AG04449 (cell line): Measurements from ENCODE around the gene OSR1.

ENCODE experiments used
- CTCF ChIA-PET: fragments of 350-600 bp; formaldehyde crosslinking; extraction: SDS; loops from one replicate; lab custom pipeline; 2021; ENCODE audit warnings: antibody characterized with exemption; lab: Yijun Ruan, JAX
- POLR2A ChIA-PET: fragments of 400-600, 350-600 bp; formaldehyde crosslinking; extraction: SDS; loops from one replicate; lab custom pipeline; 2020; ENCODE audit warnings: antibody characterized with exemption, inconsistent platforms; lab: Yijun Ruan, JAX
- DNase-seq: peaks from one replicate; pipeline ENCODE4 v3.0.0-alpha.2; 2010; ENCODE audit warnings: low read depth, low spot score
- H3K4me3 ChIP-seq: 2 replicates; pipeline ENCODE4 v1.5.1; 2011; ENCODE audit warnings: low read depth, mild to moderate bottlenecking, control low read depth, low read length
- TF ChIP-seq, protein P1 (sequence below): IDR thresholded peaks from one replicate; pipeline ENCODE4 v1.5.1; 2011; ENCODE audit warnings: mild to moderate bottlenecking, moderate library complexity, low read length, control low read depth, inconsistent platforms; ENCODE audit not compliant: insufficient read depth; ENCODE audit errors: missing control alignments

The OSR1 gene

DNA sequence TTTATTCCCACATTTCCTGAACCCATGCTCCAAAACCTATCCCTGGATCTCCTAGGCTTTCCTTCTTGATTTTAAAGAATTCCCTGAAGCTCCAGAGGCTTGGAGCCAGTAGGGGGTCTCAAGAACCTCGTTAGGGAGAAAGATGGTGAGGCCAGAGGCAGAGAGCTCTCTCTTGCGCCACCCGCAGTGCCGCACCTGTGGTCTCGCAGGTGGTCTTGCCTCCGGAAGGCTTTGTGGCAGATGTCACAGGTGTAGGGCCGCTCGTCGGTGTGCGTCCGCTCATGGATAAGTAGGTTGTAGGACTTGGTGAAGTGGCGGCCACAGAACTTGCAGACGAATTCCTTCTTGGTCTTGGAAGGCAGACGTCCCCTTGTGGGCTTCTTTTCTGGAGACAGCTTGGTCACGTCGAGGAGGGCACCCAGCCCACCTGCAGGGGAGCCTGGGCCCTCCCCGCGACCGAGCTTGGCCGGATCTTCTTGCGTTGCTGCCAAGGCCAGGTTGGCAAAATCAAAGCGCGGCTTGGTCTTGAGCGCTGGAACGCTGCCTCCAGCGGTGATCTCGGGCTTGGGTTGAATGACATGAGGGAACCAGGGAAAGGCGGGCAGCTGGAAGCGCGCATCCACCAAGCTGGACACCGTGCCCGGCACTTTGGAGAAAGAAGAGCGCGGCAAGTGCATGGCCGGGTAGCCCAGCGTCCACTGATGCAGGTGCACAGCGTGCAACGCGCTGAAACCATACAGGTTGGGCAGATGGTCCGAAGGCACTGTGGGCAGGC lies 5.3 kb downstream of the OSR1 start:
- TF ChIP-seq, protein P1, sequence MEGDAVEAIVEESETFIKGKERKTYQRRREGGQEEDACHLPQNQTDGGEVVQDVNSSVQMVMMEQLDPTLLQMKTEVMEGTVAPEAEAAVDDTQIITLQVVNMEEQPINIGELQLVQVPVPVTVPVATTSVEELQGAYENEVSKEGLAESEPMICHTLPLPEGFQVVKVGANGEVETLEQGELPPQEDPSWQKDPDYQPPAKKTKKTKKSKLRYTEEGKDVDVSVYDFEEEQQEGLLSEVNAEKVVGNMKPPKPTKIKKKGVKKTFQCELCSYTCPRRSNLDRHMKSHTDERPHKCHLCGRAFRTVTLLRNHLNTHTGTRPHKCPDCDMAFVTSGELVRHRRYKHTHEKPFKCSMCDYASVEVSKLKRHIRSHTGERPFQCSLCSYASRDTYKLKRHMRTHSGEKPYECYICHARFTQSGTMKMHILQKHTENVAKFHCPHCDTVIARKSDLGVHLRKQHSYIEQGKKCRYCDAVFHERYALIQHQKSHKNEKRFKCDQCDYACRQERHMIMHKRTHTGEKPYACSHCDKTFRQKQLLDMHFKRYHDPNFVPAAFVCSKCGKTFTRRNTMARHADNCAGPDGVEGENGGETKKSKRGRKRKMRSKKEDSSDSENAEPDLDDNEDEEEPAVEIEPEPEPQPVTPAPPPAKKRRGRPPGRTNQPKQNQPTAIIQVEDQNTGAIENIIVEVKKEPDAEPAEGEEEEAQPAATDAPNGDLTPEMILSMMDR, result no peak
- POLR2A ChIA-PET, result no interaction called here
- CTCF ChIA-PET, result no interaction called here
- DNase-seq, result no peak
- H3K4me3 ChIP-seq, result no peak overlapping the region

DNA sequence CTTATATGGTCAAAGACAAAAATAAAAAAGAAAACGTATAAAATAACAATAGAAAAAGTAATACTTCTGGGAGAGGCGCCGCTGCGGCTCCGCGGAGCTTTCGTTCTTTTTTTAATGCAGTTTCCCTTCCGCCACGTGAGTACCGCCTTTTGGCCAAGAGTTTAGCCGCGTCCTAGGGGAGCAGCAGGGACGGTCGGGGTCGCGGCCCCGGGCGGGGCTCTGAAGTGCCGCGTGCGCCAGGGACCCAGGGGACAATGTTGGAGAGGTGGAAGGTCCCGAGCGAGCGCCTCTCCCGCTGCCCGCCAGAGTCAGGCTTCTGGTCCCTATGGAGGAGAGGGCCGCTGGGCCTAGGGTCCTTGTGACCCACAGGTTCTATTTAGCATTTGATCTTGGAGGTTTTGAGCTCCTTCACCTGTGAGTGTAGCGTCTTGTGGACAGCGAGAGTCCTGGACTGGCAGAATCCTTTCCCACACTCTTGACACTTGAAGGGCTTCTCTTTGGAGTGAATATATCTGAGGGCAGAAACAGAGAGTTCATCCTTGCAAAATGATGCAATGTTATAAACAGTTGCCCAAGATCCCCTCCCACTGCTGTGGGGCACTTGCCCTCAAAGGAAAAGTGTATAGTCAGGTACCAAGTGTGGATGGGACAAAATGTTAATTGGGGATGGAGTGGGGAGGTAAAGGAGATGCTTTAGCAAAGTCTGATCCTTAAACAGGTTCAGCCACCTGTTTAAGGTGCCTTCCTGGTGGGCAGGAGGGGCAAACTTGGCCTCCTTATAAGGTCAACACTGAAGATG lies 6.3 kb downstream of the OSR1 start:
- TF ChIP-seq, protein P1, result no peak
- no peak for DNase-seq
- H3K4me3 ChIP-seq, result no peak overlapping the region
- POLR2A ChIA-PET, result no interaction called here
- CTCF ChIA-PET, result no interaction called here

DNA sequence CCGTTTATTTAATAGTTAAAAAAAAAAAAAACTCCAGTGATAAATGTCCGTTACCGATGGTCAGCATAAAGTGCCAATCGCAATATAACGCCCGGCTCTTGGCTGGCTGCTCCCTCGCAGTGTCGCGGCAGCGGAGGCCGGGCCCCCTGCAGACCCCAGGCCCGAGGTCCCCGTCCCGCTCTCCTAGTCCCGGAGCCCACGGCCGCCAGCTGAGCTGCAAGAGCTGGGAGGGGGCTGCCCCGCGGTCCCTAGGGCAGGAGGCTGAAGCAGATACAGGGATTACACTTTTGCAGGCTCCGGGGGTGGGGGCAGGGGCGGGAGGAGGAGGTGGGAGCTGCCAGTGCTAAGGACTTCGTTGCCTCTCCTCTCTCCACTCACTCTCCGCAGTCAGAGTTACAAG lies 6.9 kb downstream of the OSR1 start:
- H3K4me3 ChIP-seq, result no peak overlapping the region
- TF ChIP-seq, protein P1, result no peak
- ChIA-PET CTCF (no interaction called here), POLR2A (no interaction called here)
- DNase-seq, result no peak

DNA sequence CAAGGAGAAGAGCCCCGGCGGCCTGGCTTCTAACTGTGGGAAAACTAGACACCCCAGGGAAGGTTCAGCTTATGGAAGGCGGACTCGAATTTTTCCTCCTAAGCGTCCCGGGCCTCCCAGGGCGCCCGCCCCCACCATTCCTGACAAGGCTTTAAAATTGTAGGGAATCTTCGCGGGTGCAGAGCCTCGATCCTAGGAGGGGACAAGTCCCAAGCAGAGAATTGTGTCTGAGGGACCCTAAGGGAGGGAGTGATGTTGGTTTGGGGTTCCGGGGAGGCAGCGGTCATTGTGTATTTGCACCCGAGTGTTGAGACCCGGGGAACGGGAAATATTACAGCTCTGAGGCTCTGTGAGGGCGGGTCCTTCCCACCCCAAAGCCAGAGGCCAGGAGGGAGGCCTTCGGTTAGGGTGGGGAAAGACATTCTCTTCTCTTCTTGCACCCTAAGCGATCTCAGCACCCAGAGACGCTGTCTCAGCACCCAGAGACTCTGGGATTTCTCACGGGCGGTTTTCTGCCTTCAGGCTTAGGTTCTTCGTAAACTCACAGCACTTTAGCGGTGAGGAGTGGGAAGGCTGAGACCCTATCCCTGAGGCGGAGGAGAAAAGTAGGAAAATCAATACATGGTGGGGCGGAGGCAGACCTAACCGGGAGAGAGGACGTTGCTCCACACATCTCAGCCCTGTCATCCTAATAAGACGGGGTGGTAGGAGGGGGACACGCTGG lies 7.6 kb downstream of the OSR1 start:
- POLR2A ChIA-PET, result no interaction called here
- DNase-seq, result no peak
- CTCF ChIA-PET, result interaction anchor here (0.7 to 1.2 kb wide), 2 partner anchors 9 to 153 kb away, joined by 3 to 5 read pairs; no protein-coding TSS in a partner anchor
- TF ChIP-seq, protein P1, result no peak
- no peak overlapping the region for H3K4me3 ChIP-seq

DNA sequence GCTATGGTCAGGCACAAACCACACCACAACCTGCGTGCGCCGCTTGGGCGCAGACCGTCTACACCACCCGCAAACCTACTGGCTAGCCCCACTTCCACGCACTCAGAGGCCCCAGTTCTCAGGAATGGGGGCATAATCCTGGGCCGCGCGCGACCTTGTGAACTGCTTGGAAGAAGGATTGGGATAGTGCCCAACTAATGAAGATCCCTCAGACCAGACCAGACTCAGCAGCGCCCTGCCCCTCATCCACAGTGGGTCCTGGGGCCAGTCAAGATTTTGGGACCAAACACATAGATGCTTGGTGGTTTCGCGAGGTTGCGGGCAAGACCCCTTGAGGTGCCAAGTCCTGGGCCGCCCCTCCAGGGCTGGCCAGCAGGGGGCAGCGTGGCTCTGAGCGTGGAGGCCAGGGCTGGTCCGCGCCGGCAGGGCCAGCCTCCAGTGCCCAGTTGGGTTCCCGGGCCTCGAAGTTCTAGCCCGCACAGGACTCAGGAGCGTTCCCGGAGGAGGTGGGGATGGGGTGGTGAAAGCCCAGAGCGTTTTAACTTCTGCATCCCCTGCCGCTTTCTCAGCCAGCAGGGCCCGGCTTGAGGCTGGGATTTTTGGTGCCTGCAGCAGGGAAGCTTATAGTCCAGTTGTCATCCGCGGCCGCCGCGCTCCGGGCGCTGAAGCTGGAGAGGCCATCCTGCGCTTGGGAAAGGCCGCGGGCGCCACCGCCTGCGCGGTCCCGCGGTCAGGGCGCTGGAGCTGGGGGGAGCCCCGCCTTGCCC lies 8.3 kb downstream of the OSR1 start:
- DNase-seq, result no peak
- no peak overlapping the region for H3K4me3 ChIP-seq
- ChIA-PET CTCF (interaction anchor here (0.7 to 1.4 kb wide), 4 partner anchors 9 to 600 kb away, joined by 3 to 5 read pairs (median 3); no protein-coding TSS in a partner anchor), POLR2A (no interaction called here)
- TF ChIP-seq, protein P1, result peak; percentile 48
